ENCODE results near the gene NHS.

DNA sequence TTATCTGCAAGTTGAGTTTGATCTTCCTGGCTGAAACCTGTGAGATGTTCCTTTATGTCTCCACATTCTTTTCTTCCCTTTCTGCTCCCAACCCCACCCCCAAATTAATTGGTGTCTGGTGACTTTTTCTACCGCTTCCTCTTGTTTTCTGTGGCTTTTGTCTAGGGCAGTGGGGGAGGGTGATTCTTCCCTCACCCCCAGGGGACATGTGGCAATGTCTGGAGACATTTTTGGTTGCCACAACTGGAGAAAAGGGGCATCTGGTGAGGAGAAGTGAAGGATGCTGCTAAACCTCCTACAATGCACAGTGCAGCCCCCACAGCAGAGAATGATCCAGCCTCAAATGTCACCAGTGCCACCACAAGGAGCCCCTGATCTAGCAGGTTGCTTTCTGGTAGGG lies 152.9 kb downstream of the NHS start:
- TF ChIP-seq CTCF (IDR thresholded peaks at IDR 0.05 in 8 of 11, conservative IDR thresholded peaks at IDR 0.05 in 3 of 11) (no peak), POLR2AphosphoS5 (IDR thresholded peaks at IDR 0.05) (no peak), POLR2A (IDR thresholded peaks at IDR 0.05) (no peak)
